HG03469 (cell line): ENCODE results near the gene YIPF3.
"Not testable (repeated sequence)": the region's sequence is repeated elsewhere in the genome, so short reads cannot be mapped to it uniquely, and the experiment has no call there.

ENCODE experiments used
- ATAC-seq: cut with Tn5 transposase; IDR thresholded peaks from one replicate; pipeline ENCODE4 v1.9.1; 2021; ENCODE audit warnings: mild to moderate bottlenecking, moderate library complexity, moderate number of reproducible peaks; ENCODE audit not compliant: unreplicated experiment

YIPF3 gene

DNA sequence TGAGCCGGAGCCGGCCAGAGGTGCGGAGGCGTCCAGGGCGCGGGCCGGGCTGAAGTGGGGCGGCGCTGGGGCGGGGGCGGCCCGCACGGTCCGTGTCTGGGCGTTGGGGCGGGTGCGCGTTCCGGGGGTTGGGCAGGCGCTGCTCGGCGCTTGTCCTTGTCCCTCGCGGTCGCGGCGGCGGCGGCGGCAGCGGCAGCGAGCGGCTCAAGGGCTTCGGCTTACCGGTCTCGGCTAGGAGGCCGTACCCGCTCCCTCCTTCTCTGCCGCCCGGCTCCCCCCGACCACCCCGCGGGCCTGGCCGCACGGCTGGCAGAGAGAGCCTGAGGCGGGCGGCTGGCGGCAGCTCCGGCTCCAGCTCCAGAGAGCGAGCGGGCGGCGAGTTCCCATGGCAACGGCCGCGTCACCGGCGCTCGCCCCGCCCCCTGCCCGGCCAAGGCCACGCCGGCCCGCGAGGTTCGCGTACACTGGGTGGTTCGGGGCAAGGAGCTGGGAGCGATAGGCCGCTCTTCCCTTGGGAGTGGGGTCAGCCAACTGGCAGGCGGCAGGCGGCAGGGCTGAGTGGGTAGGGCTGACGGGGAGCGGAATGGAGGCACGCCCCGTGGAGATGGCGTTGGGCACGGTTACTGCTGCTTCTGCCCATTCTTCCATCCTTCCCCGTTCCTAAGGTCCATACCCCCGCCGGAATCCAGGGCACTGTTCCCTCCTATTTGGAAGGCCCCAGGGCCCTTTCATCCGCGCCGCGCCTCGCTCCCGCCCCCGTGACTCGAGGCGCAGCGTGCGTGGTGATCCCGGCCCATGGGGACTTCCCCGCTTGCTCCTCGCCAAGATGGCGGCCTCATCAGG lies 6.5 kb downstream of the YIPF3 start, which contains the start of gene LRRC73:
LRRC73 (minus strand) TSS at position 363 of the 843 bp plus-strand sequence. CDS start 561 bp downstream, outside the sequence.
- ATAC-seq = no peak

DNA sequence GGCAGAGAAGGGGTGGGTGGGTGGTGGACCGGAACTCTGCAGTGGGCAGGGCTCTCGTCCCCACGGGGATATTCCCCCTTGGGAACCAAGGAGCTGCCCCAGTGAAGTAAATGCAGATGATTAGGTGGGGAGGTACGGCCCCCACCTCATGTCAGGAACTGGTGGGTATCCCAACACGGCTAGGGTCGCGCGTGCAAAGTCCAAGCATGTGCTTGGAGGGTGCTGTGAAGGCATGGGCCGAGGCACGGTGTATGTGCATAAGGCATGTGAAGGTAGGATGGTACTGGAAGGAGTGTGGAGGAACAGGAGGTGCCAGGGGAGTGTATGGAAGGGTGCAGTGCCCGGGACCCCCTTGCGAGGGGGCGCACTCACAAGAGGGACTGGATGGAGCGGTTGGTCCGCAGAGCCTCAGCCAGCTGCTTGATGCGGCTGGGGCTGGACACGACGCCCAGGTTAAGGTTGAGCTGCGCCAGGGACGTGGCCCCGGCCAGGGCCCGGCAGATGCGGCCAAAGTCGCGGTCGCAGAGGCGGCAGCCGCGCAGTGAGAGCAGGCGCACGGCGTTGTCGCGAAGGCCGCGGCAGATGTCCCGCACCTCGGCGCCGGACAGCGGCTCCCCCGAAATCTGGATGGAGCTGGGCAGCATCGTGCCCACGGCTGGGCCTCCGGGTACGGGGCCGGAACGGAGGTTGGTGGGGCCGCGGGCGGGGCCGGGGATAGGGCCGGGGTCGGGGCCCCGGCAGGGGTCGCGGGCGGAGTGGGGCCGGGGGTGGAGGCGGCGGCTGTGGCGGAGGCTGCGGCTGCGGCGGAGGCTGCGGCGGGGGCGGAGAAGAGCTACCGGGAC lies 7.4 kb downstream of the YIPF3 start:
- ATAC-seq = no peak

DNA sequence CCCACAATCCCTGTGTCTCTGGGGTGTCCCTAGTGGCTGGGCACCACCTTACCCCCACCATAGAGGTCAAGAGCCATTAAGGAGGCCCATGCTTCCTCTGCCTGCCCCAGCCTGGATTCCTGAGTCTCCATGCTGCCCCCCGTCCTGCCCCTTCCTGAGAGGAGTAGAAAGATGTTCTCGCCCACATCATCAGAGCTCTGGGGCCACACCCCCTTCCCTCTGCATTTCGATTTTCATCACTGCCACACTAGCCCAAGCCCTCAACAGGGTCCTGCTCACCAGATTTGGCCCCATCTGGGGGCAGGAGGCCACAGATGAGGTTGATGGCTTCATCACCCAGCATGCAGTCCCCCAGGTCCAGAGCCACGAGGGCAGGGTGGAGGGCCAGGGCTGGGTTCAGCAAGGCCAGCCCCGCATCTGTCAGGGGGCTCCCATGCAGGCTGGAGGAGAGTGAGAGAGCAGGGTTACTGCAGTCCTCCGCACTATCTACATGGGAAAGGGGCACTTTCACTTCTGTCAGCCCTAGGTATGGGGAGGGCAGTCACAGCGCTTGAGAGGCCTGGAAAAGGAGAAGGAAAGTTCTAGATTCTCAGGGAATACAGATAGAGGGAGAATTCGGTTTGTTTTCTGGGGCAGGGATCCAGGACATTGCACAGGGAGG lies 8.1 kb downstream of the YIPF3 start:
- ATAC-seq = no peak

DNA sequence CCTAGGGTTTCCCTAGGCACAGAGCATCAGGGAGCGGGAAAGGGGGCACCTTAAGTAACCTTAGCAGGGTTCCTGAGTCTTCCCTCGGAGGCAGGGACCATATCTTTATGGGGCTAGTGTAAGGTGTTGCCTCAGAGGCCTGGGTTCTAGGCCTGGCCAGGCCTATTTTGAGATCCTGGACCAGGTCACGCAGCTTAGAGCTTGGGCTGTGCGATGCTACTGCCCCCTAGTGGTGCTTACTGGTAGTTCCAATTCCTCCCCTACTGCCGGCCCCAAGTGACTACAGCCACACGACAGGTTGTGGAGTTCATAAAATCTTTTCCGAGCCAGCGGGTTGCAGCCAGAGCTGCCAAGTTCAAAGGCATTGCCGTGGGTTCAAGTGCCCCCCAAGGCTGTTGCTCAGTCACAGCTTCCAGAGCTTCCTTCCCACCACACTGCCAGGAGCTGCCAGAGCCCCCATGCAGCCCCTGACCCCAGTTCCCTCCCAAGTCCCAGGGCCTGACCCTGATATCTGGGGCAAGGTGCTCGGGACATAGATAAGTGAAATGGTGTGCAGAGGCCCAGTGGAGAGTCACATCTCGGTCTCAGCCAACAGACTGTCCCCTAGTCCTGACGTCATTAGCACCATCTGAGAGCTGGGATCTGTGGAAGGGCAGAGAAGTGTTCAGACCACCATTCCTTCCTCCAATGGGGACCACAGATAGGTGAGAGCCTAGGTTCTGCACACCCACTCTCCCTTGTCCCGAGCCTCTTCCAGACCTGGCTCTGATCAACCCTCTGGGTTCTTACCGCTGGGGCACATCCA lies 9.9 kb downstream of the YIPF3 start:
- peak; percentile 30 for ATAC-seq

DNA sequence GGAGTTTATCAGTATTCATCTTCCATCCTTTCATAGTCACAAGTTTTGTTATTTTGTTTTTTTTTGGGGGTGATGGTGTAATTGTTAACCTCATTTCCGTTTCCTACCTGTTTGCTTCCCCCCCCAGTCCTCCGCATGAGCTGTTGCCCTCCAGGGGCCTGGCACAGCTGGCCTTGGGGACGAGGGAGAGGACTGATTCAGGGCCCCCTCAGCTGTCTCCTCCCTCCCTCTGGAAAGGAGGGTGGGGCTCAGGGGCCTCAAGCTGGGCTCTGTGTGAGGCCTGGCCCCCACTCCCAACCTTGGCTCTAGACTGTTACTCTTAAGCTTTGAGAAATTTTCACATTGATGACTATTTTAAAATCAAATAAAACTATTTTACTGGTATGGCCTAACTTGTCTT lies 10.6 kb downstream of the YIPF3 start:
- no peak for ATAC-seq

DNA sequence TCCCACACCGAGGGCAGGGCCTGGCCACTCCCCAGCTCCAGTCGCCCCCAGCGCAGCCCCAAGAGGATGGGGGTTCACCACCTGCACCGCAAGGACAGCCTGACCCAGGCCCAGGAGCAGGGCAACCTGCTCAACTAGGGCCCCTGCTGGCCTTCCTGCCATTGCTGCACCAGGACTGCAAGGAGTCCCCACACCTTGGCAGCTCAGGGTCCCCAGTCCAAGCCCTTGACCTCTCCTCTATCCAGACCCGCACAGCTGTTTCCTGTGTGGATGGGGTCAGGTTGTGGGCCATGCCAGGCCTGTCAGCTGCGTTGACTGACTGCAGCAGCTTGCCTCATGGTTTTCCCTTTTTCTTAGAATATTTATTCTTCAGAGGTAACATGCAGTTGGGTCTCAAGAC lies 11.0 kb downstream of the YIPF3 start:
- ATAC-seq = no peak

DNA sequence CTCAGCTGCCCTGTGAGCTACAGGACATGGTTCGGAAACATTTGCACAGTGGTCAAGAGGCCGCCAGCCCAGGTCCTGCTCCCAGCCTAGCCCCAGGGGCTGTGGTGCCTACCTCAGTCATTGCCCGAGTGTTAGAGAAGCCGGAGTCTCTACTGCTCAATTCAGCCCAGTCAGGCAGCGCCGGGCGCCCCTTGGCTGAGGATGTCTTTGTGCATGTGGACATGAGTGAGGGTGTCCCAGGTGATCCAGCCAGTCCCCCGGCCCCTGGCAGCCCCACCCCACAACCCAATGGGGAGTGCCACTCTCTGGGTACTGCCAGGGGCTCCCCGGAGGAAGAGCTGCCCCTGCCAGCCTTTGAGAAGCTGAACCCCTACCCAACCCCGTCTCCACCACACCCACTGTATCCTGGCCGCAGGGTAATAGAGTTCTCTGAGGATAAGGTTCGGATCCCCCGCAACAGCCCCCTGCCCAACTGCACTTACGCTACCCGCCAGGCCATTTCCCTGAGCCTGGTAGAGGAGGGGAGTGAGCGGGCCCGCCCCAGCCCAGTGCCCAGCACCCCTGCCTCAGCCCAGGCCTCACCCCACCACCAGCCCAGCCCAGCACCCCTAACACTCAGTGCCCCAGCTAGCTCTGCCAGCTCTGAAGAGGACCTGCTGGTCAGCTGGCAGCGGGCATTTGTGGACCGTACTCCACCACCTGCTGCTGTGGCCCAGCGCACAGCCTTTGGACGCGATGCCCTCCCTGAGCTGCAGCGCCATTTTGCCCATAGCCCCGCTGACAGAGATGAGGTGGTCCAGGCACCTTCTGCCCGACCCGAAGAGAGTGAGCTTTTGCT lies 11.8 kb downstream of the YIPF3 start:
- no peak for ATAC-seq

DNA sequence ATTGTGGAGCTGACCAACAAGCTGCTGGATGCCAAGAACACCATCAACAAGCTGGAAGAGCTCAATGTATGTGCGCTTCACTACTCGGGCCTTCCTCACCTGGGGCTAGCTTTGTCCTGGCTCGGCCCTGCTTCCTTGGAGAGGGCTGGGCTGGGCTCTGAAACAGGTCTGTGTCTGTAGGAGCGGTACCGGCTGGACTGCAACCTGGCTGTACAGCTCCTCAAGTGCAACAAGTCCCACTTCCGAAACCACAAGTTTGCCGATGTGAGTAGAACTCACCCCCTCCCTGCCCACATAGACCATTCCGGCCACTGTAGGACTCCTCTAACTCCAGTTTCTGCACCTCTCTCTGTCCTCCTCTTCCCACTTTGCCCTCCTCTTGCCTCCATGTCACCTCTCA lies 13.3 kb downstream of the YIPF3 start:
- ATAC-seq = no peak

DNA sequence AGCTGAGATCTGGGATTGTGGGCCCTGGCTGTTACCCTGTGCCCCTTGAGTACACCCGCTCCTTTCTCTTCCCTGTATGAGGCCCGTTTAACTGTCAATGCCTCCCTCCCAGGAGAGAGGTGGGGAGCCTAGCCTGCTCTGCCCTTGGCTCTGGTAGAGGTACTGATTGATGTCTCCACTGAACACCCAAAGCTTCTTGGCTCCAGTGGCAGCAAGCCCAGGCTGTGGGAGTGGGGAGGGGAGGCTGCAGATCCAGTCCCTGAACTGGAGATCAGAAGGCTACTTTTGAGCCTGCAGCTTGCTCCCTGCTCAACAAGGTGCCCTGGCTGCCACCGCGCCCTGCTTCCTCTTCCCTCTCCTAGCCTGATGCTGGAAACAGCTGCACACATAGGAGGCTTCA lies 14.1 kb downstream of the YIPF3 start:
- no peak for ATAC-seq

DNA sequence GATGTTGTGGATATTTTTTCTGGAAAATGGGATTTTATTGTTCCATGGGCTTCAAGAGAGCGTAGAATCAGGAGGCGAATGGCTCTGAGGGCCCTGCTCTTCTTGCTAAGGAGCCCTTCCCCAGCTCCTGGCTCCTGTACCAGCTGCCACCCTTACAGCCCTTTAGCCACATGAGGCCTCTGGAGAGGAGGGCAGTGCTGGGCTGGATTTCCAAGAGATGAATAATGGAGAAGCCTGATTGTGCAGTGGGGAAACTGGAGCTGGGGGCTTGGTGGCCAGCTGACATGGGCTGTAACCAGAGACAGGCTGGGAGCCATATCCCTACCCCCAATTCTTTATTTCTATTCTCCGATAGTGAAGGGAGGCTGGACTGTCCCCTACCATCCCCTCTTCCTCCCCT lies 15.8 kb downstream of the YIPF3 start:
- ATAC-seq = no peak

DNA sequence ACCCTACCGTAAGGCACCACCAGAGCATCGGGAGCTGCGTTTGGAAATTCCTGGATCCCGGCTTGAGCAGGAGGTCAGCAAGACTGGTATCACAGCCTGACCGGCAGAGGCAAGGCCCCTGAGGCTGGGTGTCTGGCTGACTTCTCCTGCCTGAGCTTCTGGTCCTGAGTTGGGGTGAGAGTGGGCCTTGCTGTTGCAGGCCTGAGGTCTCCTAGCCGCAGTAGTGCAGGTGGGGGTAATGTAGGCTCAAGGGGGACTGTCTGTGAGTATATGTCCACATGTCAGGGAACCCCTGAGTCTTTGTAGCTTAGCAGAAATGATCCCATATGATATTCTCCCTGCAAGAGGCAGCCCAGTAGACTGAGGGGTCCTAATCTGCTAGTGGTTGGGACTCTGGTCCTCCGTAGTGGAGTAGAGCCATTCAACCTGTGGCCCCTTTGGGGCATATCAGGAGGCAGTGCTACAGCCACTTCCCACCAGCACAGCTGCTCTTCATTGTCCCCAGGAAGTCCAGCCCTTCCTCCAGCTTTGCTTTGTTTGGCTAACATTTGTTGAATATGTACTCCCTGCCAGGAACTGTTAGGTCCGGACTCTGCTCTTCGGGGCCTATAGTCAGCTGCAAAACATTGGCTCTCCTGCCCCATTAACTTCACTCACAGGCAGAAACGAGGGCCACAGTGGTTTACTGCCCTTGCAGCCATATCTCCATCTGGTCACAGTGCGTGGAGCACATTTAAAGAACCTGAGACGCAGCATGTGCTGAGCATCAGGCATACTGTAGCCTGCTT lies 17.5 kb downstream of the YIPF3 start:
- ATAC-seq = no peak

DNA sequence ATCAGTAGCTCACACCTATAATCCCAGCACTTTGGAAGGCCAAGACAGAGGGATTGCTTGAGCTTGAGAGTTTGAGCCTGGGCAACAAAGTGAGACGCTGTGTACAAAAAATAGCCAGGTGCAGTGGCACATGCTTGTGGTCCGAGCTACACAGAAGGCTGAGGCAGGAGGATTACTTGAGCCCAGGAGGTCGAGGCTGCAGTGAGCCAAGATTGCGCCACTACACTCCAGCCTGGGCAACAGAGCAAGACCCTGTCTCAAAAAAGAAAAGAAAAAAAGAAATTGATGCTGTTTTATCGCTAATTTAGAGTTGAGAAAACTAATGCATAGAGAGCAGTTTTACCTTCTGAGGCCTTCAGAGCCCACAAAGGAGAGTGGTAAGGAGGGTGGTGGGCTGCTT lies 18.4 kb downstream of the YIPF3 start:
- ATAC-seq = not testable (repeated sequence)

DNA sequence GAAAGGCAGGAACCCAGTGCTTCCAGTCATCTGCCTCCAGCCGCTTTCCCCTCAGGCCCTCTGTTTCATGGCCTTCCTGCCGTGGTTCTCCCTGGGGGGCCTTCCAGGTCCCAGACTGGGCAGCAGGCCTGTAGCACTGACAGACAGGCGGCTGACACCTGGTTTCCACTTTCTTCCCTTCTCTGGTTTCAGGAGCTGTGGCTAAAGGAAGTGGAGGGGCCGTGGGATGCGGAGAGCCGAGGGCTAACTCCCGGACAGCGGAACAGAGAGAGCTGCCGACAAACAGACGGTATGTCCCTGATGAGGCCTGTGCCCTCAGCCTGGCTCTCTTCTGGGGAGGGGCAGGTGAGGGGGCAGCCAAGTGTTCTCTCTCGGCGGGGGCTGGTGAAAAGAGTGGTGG lies 19.0 kb downstream of the YIPF3 start:
- no peak for ATAC-seq

DNA sequence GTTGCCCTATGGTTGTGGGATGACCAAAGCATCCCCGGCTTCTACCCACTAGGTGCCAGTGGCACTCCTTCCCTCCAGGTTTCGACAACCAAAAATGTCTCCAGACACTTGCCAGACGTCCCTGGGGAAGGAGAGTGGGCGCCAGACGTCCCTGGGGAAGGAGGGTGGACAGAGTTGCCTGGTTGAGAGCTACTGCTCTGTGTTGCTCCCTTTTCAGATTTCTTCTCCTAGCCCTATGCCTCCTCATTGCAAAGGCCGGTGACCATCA lies 19.7 kb downstream of the YIPF3 start:
- ATAC-seq = no peak

DNA sequence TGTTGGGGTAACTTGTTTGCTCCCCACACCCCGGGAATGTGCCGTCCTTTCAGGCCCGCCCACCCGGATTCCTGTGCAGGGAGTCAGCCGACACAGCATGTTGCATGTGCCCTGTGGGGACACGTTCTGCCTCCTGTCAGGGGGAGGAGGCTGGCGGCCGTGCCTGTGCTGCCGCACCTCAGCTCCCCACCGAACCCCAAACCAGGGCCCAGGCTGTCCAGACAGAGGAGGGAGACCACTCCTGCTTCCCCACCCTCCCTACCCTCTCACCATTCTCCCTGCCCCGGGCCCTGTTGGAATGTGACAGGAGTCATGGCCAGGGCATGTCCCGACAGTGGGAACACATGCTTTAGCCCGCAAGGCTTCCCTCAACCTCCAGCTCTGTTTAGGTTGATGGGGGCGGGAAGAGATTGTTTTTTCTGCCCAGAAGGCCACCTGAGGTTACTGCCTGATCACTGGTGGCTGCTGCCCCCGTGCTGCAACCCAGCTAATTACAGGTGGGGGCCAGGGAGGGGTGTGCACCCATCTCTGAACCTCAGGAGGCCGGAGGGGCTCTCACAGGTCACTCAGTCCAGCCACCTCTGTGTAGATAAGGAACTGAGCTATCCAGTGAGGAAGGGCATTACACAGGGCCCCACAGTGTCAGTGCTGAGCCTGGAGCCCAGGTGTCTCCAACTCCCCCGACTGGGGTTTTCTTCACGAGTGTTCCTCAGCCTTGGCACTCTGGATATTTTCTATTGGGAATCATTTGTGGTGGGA lies 20.2 kb downstream of the YIPF3 start:
- ATAC-seq = no peak

DNA sequence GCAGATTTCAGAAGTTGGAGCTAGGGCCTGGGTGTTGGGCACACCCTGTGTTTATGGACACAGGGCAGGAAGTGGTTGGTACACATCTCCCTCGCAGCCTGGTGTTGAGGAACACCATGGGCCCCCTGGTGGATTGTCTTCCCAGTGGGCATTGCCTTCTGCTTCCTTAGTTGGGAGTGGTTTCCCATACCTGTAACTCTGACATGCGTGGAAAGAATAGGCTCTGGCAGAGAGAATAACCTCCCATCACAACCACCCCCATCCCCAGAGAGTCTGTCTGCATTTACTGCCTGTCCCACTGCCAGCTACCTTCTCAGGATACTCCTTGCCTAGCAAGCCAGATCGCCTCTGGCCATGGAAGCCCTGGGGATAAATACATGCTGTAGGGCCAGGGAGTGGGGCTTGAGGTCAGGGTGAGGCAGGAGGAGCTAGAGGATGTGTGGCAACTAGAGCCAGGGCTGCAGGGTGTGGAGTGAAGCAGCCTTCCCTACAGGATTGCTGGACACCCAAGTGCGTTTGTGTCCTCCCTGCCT lies 21.3 kb downstream of the YIPF3 start:
- ATAC-seq = no peak

DNA sequence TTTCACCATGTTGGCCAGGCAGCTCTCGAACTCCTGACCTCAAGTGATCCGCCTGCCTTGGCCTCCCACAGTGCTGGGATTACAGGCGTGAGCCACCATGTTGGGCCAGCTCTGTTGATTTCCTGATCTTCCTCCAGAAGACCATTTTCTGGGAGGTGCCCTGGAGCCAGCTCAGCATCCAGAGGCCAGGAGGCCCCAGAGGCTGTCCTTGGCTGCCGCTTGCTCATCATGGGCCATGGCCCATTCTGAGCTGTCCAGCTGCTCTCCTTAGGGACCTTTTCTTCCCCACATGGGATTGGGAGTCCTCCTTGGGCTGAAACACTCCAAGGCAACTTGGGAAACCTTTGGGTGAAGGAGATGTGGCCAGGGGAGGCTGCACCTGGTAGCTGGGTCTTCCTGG lies 22.0 kb downstream of the YIPF3 start:
- ATAC-seq = no peak

DNA sequence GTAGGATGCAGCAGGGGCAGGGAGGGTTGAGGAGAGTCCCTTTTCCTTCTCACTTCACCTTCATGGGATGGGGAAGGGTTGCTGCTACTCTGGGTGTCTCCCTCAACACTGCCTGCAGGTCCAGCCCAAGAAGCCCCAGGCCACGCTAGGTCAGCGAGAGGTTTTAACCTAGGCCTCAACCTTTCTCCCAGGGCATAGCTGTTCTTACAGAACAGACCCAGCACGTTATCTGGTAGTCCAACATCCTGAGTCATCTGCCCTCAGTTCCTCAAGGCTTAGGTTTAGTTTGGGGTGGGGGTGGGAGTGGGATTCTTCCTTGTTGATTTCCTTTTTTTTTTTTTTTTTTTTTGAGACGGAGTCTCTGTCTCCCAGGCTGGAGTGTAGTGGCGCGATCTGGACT lies 22.4 kb downstream of the YIPF3 start:
- ATAC-seq = no peak
